GM19452 (cell line): Measurements from ENCODE around the gene LGALS3BP.
"Not testable (repeated sequence)": the region's sequence is repeated elsewhere in the genome, so short reads cannot be mapped to it uniquely, and the experiment has no call there.

Source experiments
- ATAC-seq: cut with Tn5 transposase; IDR thresholded peaks from one replicate; pipeline ENCODE4 v1.9.1; 2021; ENCODE audit not compliant: unreplicated experiment

The LGALS3BP gene

DNA sequence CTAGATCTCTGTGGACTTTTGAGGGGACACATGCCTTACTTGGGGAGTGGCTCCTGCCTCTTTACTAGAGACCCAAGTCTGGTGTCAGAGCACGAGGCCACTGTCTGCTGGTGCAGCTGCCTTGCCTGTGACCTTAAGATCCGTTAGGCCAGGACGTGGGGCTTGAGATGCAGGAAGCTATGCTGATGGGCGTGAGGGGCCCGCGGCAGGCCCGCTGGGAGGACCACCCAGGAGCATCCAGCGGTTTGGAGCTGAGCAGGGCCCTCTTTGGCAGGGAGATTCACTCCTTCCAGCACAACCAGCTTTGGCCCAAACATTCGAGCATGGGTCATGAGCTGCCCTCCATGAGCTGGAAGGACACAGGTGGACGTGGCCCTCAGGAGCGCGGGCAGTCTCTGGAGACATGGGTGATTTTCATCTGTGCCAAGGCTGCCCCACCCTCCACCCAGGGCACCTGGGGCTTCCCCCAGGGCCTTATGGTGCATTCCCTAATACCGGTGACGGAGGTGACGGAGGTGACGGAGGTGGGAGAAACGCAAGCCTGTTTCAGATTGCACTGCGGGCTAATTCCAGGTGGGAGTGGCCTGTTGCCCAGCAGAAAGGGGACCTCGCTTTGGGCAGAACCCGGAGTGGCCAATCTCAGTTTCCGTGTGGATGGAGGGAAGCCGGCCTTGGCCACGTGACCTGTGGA lies 12.7 kb downstream of the LGALS3BP start:
- ATAC-seq: no peak

DNA sequence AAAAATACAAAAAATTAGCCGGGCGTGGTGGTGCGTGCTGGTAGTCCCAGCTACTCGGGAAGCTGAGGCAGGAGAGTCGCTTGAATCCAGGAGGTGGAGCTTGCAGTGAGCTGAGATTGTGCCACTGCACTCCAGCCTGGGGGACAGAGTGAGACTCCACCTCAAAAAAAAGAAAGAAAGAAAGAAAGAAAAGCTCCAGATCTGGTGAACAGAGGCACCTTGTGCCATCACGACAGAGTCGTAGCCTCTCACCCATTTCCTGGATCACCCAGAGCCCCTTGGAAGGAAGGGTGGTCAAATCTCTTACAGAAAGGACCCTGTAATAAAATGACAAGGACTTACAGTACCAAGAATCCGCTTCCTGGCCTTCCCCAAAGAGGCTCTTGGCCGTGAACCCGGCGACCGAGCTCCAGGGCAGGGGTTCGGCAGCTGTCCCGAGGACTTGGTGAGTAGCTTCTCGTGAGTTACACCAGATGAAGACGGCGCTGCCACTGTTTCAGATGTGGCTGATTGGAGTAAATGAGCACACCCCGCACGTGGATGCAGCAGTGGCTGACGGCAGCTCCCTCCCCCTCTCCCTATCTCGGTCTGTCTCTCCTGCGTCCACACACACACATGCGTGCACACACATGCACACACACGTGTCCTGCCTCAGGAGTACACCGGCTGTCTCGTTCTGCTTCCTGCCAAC lies 13.5 kb downstream of the LGALS3BP start:
- no peak for ATAC-seq

DNA sequence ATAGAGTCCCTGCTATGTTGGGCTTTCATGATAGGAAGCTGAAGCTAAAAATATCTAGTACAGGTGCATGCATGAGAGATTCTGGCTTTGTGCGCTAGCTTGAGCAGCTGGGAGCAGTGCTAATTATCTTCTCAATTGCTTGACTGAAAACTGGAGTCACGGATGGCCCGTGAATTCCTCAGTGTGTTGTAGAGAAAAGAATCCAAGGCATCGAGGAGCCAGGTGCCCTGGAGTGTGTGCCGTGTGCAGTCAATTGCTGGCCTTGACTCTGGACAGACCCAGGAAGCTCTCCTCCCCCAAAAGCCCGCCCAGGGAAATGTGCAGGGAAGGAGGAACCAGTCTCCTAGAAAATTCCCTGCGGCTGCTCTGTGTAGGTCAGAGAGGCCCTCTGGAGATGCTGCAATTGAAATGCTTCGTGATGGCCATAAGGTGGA lies 14.2 kb downstream of the LGALS3BP start:
- no peak for ATAC-seq

DNA sequence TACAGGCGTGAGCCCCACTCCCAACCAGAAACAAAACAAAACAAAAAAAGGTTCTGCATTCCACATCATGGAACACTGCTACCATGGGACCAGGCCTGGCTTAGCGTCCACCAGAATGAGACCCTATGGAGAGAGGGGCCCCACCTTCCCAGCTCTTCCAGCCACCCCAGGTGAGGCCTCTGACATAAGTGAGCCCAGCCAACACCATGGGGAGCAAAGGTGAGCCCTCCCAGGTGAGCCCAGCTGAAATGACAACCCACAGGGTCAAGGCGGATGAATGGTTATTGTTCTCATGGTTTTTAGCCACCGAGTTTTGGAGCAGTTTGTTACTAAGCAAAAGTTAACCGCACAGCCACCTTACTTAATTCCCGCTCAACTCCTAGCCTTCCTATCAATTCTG lies 16.3 kb downstream of the LGALS3BP start:
- ATAC-seq: no peak

DNA sequence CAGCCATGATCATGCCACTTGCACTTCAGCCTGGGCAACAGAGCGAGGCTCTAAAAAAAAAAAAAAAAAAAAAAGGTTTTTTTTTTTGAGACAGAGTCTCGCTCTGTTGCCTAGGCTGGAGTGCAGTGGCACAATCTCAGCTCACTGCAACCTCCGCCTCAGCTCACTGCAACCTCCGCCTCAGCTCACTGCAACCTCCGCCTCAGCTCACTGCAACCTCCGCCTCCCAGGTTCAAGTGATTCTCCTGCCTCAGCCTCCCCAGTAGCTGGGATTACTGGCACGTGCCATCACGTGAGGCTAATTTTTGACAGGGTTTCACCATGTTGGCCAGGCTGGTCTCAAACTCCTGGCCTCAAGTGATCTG lies 16.8 kb downstream of the LGALS3BP start:
- not testable (repeated sequence) for ATAC-seq

DNA sequence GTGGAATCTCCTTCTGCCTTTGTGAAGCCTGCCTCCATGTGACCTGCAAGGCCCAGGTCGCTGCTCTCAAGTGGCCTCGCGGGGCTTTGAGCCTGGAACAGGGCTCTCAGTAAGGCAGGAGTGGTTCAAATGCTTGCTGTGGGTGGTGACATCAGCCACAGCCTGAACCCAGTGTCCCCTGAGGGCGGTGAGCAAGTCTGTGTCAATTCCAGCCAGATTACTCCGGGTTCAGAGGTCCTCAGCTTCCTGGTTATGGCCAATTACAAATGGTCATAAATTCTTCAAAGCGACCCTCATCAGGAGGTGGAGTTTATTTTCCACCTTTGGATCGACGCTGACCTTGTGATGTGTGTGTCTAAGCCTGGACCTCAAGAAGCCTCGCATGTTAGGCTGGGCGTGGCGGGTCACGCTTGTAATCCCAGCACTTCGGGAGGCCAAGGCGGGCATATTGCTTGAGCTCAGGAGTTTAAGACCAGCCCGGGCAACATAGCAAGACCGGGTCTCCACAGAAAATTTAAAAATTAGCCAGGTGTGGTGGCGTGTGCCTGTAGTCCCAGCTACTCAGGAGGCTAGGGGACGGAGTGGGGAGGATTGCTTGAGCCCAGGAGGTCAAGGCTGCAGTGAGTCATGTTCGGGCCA lies 17.3 kb downstream of the LGALS3BP start:
- ATAC-seq: no peak

DNA sequence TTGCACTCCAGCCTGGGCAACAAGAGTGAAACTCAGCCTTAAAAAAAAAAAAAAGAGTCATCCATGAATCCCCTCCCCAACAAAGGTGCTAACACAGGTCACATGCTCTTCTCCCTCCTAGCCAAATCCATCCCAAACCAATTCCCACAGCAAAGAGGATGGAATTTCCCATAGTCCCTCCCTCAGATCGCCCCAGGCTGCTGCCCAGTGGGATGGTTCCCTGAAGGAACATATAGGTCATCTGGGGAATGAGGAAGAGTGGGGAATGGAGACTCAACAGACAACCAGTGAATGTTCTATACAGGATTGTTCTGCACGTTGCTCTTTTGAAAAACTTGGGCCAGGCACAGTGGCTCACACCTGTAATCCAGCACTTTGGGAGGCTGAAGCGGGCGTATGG lies 18.2 kb downstream of the LGALS3BP start:
- ATAC-seq: no peak

DNA sequence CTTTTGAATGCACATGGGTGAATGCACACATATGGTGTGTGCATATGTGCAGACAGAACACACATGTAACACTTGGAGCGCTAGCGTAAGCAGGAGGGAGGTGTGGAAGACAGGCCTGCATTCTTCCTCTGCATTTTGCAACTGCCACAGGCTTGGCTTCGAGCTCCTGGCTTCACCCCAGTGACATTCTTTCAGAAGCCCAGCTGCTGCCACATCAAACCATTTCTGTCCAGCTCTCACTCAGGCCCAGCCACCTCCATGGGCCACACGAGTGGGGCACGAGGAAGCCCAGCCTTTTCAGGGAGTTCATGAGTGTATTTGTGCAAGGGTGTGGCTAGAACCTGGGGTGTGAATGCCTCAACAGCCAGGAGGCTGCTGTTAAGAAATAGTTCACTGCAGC lies 18.8 kb downstream of the LGALS3BP start:
- ATAC-seq: no peak

DNA sequence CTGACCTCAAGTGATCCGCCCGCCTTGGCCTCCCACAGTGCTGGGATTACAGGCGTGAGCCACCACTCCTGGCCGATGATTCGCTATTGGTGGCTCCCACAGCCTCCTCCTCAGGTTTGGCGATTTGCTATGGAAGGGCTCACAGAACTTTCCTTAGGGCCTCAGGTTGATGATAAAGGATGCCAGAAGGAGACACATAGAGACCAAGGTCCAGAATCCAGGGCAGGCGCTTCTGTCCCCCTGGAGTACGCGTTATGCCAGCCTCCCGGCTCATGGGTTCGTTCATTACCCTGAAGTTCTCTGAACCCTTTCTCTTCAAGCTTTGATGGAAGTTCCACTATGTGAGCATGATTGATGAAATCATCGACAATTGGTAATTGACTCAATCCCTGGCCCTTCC lies 19.9 kb downstream of the LGALS3BP start:
- no peak for ATAC-seq

DNA sequence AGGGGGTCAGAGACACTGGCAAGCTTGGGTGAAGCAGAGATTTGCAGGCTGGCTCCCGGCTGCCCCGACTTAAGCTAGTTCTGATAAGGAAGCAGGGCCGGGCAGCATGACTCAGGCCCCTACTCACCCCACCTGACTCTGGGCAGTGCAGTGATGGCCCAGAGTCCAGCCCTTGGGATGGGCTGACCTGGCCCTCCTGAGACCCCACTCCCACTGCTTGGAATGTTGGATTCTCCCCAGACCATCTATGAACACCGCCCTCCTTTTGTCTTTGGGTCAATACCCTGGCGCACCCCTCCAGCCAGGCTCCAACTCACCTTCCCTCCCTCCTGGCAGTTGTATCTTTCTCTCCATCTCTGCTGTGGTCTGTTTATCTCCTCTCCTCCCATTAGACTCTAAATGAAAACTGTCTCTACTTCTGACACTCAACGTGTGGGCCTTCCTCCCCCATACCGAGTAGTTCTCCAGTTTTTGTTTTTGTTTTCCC lies 21.0 kb downstream of the LGALS3BP start:
- no peak for ATAC-seq

DNA sequence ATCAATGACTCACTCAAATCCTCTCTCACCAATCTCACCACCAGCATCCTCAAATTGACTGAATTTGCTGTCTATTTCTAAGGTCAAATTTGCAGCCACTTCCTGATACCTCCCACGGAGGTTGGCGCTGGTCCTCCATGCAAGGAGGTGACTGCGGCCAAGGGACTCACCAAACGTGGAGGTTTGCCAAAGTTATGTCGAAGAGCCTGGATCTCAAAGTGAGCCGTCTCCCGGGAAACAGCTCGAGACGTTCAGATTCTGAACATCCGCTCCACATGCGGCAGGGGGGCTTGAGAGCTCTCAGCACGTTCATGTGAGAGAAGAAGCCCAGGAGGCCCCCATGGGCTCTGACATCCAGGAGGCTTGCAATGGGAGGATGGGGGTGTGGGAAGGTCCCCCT lies 22.6 kb downstream of the LGALS3BP start:
- ATAC-seq: no peak

DNA sequence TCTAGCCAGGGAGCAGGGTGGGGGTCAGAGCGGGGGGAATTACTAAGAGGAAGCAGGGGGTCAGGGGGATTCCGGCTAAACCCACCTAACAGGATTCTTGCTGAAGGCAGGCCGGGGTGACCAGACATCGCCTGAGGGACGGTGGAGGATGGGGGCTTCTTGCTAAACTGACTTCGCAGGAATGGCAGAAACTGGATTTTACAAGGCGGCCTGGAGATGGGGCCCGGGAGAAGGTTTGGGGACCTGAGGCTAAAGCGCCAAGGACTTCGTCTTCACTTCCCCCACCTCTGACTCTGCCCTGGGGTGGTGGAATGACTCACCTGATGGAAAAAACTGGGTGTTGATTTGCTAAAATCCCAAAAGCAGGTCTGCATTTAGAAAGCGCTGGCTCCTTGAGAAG lies 23.5 kb downstream of the LGALS3BP start:
- no peak for ATAC-seq

DNA sequence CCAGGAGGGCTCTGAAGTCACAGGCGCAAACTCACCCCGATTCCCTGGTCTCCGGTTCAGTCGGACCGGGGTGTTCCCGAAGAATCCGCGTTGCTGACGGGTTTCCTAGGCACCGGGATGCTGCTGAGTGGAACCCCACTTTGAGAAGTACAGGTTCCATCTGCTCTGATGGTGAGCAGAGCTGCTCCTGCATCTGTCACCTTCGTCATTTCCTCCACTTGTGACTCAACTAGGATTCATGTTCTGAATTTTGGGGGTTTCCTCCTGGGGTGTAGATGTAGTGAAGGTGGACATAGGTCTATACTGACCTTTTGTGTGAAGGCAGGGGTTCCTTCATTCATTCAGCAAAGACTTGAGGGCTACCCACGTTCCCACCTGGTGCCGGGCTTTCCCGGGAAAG lies 25.0 kb downstream of the LGALS3BP start:
- no peak for ATAC-seq

DNA sequence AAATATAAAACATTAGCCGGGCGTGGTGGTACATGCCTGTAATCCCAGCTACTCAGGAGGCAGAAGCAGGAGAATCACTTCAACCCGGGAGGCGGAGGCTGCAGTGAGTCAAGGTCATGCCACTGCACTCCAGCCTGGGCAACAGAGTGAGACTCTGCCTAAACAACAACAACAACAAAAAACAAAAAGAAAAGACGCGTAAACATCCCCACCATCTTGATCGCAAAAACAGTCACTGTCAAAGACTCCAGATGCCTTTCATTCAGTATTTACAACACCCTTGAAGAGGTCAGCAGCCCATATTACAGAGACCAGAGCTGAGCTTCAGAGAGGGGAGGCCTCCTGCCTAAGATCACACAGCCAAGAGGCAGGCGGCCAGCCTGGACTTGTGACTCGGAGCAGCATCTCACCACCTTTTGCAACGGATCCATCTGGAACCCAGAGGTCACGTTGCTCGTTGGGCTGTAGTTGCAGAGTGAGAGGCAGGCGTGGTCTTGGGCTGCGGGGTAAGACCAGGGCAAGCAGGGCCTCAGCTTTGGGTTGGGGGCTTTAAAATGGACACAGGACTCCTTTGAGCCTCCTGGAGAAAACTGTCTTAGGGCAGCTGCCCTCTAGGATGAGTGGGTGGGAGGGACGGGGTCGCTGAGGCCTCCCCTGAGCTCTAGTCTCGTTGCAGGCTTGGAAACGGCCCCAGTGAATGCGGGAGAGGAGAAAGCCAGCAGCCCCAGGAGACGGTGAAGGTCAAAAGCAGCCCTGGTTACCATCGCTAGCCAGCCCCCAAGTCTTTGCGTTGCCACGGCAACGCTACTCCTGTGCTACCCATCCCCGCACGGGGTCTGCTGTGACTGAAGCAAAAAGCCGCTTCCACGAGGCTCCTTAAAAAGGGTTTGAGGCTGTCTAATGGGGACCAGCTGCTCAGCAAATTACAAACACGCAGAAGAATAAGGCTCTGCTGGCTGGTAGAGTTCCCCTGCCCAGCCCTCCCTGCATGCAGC lies 26.1 kb downstream of the LGALS3BP start:
- no peak for ATAC-seq

DNA sequence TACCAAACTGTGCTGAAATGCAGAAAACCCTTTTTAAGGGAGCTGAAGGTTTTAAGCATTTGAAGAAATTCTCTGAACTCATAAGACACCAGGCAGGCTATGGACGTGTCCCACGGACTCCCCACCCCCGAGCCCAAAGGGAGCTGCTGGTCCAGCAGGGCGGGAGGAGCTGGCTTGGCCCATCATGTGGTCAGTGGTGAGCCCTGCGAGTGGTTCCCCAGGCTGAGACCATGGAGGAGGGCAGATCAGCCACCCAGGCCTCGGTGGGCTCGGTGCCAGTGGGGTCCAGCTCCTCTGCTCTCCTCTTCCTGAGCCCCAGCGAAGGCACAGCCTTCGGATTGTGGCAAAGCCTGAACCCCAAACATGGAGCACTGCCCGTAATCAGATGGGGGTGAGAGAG lies 27.0 kb downstream of the LGALS3BP start:
- ATAC-seq: no peak

DNA sequence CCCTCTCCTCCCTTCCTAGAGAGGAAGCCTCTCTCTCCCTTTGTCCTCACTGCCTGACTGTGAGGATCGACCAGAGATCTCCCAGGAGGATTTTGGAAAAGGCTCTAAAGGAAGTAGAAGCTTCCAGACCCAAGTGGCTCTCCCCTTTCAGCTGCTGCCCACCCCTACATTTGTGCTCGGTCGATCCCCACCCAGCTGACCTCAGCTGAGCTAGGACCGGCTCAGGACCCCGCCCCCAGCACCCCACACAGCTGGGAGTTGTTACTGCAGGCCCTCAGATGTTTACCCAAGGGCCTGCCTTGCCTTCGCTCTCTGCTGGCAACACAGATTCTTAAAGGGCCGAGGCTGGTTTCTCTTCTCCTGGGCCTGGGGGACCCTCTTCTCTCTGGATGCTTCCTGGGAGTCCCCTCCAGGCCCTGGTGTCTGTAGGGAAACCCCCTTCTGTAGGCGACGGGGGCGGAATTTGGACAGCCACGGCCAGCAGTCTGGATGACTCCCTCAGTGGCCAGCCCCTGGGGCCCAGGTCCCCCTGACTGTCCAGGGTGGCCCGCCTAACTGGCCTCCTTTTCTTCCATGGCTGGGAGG lies 27.7 kb downstream of the LGALS3BP start:
- no peak for ATAC-seq

DNA sequence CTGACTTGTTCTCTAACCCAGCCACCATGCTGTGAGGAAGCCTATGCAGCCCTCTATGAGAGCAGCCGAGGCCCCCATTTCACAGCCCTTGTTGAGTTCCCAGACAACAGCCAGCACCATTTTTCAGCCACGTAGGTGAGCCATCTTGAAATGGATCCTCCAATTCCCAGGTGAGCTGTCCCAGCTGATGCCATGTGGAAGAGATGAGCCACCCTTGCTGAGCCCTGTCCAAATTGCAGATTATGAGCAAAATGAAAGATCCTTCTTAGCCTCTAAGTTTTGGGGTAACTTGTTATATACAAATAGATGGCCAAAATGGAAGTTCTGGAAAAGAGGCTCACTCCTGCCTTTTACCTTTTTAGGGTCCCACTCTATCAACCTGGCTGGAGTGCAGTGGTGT lies 28.9 kb downstream of the LGALS3BP start:
- no peak for ATAC-seq

DNA sequence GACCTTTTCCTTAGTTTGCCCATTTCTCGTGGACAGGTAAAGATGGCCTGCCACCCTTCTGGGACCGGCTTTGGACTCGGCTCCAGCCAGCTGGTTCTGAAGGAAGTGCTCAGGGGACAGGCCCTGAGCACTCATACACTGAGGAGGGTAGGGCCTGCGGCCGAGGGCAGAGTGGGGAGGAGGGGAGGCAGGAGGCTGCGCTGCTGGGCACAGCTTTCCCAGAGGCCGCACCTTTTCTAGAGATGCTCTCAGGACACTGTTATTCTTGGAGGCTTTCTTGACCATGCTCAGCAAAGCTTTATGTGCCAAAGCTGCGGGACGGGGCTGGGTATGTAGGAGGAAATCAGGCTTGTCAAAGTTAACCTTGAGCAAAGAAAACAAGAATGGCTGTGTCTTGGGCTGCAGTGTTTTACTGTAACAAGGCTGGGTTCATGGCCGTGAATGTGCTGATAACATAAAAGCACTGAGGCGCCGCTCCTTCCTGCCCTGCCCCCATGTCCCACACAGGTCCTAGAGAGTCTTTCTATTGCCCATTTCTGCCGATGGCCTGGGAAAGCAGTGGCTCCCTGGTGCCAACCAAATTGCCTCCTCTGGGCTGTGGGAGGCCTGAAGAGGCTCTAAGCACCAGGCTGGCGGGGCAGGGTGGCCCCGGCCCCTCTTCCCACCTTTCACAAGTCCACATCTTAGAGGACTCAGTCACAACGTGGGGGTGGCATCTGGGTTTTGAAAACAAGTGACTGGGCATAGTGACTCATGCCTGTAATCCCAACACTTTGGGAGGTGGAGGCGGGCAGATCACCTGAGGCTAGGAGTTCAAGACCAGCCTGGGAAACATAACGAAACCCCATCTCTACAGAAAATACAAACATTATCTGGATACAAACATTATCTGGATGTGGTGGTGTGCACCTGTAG lies 32.2 kb downstream of the LGALS3BP start:
- ATAC-seq: no peak

DNA sequence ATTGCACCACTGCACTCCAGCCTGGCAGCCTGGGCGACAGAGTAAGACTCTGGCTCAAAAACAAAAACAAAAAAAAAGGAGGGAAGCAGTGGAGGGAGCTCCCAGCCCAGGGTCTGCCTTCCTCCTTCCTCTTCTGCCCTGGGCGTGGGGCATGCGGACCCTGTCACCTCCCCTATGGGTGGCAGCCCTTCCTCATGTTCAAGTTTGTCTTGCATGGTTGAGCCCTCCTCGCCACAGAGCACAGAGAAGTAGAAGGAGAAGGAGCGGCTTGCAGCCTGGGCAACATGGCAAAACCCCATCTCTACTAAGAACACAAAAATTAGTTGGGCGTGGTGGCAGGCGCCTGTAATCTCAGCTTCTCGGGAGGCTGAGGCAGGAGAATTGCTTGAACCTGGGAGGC lies 33.1 kb downstream of the LGALS3BP start:
- ATAC-seq: no peak

DNA sequence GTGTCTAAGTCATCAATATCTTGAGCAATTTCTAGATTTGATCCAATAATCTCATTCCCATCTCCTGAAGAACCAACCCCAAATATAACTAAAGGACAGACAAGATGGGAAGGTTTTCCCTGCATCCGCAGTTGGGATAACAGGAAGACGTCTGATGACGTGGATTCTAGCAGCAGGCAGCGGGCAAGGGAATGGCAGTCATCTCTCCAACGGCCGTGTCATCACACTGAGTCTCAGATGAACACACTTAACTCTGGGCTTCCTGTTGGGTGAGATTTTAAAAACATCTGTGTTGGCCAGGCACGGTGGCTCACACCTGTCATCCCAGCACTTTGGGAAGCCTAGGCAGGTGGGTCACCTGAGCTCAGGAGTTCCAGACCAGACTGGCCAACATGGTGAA lies 33.6 kb downstream of the LGALS3BP start:
- no peak for ATAC-seq
